Stimulated activated CD4-positive, alpha-beta T cell treated with anti-CD3 and anti-CD28 coated beads, Interleukin-15, amount 100 ng/mL, for 1 hour (primary cell): ENCODE results near the gene GDI2.
"Not testable (repeated sequence)": the region's sequence is repeated elsewhere in the genome, so short reads cannot be mapped to it uniquely, and the experiment has no call there.

Source experiments
- DNase-seq, 2 donors: peaks; one replicate each; pipeline ENCODE4 v3.0.0-alpha.2; 2020; ENCODE audit warnings: low read depth in 1 of 2, low spot score in 1 of 2

Gene GDI2

DNA sequence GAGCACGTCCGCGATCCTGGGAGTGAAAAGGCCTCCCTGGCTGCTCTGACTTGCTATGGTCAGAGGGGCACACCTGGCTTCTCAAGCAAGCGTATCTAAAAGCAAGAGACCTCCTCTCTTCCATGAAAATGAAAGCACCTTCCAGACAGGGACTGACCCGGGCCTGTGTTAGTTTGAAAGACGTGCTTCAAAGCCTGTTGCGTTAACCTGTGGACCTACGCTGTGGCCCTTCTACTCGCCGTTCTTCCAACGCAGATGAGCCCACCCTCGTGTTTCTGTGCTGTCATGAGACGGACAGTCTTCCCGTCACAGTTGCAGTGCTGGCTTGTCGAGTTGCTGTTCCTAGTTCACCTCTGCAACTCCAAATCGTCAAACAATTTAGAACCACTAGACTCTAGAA, 15.5 kb upstream of the GDI2 start:
- no peak for DNase-seq

DNA sequence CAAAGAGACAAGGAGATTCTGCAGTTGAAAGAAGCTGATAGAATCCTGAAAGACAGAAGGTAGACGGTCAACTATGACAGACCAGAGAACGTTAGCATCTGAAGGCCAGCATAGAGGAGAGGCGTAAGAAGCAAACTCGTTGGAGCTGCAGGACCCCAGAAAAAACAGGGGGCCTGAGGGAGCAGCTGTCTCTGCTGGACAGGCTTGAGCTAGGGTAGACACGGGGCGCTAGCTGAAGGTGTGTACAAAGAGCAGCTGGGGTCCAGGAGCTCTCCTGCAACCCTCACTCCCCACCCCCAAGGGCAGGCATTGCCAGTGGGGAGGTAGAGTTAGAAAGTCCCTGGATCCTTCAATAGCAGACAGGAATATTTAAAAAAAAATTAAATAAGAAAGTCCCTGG, 14.6 kb upstream of the GDI2 start:
- no peak for DNase-seq

DNA sequence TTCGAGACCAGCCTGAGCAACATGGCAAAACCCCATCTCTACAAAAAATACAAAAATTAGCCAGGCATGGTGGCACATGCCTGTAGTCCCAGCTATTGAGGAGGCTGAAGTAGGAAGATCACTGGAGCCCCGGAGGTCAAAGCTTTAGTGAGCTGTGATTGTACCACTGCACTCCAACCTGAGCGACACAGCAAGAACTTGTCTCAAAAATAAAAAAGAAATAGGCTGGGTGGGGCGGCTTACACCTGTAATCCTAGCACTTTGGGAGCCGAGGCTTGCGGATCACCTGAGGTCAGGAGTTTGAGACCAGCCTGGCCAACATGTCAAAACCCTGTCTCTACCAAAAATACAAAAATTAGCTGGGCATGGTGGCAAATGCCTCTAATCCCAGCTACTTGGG, 13.3 kb upstream of the GDI2 start:
- DNase-seq, result not testable (repeated sequence)

DNA sequence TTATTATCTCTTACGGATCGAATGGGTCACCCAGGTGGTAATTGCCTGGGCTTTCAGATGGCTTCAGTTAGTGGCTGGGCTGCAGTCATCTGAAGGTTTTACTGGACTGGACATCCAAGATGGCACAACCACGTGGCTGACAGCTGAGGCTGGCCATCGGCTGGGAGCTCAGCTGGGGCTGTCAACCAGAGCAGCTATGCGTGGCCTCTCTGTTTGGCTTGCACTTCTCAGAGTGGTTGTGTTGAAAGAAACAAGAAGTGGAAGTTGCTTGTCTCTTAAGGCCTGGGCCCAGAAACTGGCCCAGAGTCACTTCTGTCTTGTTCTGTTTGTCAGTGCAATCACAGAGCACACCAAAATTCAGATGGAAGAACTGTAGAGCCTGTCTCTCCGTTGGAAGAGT, 5.7 kb upstream of the GDI2 start:
- DNase-seq, result no peak

DNA sequence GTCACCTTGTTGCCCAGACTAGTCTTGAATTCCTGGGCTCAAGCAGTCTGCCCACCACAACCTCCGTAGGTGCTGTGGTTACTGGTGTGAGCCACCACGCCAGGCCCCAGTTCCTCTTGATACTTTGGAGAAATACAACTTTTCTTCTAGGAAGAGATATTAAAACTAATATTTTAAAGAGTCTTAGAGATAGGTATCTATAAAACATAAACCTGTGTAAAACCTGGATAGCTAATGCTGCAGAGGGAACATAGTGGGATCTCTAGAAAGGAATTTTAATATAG, 4.8 kb upstream of the GDI2 start:
- no peak for DNase-seq

DNA sequence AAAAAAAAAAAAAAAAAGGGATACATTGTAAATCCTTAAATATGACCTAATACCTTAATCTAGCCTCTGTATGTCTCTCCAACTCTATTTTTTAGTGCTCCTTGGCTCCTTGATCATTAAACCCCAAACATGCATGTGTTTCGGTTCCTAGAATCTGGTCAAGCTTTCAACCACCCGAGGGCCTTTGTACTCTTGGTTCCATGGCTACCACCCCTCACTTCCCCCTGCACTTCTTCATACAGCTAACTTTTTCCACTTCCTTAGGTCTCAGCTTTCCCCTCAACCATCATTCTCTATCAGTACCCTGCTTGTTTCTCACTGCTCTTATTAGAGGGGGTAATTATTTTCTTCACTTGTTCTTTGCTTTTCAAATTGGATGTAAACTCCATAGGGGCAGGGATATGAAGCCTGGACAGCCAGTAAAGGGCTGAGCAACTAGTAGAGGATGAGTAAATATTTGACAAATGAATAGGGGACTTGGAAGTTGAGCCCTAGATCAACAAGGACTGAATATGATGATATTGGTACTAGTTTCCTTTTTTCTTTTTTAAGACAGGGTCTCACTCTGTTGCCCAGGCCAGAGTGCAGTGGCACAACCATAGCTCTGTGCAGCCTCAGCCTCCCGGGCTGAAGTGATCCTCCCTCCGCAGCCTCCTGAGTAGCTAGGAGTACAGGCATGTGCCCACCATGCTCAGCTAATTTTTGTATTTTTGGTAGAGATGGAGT, 4.3 kb upstream of the GDI2 start:
- no peak for DNase-seq

DNA sequence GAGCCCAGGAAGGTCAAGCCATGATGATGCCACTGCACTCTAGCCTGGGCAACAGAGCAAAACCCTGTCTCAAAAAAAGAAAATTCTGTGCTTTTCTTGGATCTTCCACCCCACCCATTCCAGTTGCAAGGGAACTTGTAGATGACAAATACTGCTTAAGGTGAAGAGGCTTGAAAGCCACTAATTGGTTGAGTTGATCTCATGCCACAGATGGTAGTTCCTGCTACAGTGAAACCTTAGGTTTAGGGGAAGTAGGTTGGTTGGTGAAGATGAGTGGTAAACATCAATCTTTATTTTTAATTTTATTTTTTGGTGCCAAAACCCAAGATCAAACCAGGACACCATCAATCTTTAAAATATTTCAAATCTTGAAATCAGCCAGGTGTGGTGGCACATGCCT, 2.9 kb upstream of the GDI2 start:
- no peak for DNase-seq

DNA sequence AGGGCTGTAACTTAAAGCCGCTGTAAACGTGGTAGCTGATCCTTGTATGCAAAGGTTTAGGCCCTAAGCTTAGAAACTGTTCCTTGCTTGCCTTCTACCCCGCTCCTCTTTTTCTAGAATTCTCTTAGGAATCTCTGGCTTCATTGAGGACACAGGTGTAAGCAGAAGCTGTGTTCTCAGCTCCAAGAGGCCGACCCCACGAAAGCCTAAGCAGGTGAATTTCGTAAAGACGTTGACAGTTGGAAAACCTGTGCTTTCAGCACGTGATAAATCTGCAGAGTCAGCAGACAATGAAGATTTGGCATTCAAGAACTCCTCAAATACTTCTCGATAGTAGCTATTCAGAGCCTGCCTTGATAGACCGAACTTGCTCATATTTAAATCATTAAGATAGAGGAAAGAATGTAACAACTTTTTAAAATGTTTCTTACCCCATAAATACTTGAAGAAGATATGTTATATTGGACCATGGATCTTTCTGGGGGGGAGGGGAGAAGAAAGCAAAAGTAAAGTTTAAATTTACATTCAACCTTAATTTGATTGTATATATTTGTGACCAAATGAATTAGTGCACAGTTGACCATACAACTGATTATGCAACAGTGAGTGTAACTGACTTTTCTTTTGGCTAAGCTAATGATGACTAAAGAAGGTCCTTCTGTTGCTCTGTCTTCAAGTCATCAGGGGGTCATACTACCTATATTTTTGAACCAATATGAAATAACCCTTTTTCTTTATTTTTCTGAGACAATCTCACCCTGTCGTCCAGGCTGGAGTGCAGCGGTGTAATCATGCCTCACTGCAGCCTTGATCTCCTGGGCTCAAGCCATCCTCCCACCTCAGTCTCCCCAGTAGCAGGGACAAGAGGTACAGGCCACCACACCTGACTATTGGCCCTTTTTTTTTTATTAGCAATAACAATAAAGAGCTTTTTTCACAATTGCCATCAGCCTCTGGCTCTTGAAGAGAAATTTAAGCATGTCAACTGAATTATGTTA, 1.2 kb upstream of the GDI2 start:
- no peak for DNase-seq

DNA sequence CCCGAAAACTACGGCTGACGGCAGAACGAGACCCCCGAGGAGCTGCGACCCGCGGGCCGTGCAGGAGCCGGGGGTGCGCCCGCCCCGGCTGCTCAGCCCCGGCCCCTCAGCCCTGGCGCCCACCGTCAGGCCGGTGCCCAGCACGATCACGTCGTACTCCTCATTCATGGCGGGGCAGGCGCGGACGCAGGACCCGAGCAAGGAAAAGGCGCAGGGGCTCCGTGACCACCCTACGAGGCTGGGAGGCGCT, 218 bp downstream of the GDI2 start:
- DNase-seq, result no peak

DNA sequence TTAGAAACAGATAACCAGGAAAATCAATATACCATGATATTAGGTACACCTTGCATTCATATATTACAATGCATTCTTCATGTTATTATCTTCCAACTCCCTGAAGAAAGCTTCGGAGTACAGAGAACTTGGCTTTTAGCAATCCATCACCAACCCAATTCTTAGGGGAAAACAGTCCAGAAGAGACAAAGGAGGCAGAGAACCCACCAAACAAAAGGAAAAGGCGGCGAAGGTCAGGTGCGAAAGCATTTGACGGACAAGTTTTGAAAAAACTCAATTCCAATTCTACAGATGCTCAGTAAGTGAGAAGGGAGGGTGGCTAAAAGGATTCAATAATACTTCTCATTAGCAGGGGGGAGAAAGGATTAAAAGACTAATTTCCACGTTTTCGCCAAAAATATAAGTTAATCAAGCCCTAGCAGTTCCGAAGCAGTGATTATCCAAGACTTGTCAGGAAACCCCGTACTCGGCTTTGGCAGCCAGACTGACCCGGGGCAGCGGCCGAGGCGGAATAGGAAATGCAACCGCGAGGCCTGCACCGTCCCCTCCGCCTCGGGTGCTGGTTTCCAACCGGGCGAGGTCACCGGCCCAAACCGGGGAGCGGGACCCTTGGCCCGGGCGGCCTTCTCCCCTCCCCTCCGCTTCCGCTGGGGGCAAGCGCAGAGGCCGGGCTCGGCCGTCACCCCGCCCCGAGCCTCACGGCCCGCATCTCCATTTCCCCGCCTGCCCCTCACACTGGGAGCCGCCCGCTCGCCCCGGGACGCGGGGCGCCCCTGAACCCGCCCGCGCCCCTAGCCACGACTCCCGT, 747 bp downstream of the GDI2 start:
- DNase-seq, result peak; percentile 10 to 19

DNA sequence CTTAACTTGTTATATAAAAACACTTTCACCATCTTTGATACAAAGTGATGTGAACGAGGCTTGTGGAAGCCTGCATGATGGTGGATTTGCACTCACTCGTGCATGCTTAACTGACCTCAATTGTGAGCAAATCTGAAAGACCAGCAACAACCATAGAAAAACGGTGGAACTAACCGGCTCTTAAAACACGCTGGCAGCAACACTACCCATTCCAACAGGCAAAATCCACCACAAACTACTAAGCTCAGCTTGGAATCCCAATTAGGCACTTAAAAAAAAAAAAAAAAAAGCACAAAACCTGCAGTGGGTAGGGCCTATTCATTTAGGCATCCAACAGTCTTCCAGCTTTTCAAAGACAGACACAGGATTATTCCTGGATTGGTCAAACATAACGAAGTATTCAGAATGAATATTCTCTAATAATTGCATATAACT, 1.8 kb downstream of the GDI2 start:
- DNase-seq, result no peak

DNA sequence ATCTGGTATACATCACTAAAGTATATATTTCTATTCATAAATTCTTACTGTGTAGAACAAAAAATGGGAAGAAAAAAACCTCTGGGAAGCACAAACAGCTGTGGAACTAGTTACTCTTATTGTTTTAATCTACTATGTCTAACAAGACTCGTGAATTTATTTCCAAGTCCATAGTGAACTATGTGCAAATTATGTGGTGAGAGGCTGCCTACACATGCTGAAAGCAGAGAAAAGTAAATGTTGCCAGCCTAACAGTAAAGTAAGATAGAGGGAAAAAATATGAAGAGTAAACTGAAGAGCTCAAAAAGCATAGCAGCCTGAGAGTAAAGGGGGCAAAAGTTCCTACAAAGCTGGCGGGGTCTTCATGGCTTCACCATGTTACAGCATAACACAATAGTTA, 3.0 kb downstream of the GDI2 start:
- no peak for DNase-seq

DNA sequence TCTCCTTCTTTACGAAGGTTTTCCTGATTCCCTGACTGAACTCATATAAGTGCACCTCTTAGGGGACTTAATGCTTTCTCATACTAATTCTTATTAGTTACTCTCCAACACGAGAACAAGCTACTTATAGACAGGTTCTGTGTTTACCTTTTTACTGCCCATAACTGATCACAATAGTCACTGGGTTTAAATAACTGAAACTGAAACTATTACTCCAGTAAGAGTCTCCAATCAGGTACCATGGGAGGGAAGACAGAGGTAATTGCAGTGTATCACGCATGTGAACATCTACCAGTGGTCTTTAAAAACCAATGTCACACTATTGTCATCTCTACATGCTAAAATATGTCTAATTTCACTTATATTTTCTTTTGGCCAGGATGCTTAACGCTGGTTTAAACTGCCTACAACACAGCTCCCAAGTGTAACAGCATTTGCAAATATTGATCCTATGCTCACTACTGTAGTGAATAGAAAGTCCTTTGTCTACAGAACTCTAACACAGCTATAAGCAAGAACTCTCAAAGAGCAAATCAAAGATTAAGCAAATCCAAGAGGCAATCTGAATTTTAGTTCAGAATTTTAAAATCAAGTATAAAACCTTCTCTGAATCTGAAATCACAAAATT, 3.6 kb downstream of the GDI2 start:
- DNase-seq, result no peak

DNA sequence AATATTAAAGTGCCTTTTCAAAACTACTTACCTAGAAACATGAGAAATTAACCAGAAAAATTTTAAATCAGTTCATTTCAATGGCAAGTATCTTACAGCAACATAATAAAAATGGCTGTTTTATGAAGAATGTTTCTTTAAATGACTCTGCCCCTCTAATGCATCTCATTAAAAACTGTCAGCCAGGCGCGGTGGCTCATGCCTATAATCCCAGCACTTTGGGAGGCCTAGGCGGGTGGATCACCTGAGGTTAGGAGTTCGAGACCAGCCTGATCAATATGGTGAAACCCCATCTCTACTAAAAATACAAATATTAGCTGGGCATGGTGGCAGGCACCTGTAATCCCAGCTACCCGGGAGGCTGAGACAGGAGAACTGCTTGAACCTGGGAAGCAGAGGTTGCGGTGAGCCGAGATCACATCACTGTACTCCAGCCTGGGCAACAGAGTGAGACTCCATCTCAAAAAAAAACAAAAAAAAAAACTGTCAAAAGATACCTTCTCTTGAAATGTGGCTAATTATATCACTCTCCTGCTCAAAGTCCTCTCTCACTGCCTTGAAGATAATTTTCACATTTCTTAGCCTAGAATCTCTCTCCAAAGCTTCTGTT, 4.3 kb downstream of the GDI2 start:
- DNase-seq, result not testable (repeated sequence)

DNA sequence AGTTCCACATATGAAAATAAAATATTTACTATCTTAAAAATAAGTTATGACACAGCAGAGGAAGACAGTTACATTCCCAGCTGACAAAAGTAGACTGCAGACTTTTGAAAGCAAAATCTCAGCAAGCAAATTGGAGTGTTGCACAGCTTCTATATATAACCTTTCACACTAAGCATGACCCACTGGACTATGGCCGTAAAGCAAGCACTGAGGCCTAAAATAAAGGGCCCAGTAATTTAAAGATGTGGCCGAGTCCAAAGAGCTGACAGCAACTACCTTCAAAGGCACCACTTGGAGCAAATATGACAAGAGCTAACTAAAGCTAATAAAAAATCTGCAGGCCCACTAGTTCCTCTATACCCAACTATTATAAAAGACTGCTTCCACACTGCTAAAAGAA, 6.5 kb downstream of the GDI2 start:
- DNase-seq, result no peak

DNA sequence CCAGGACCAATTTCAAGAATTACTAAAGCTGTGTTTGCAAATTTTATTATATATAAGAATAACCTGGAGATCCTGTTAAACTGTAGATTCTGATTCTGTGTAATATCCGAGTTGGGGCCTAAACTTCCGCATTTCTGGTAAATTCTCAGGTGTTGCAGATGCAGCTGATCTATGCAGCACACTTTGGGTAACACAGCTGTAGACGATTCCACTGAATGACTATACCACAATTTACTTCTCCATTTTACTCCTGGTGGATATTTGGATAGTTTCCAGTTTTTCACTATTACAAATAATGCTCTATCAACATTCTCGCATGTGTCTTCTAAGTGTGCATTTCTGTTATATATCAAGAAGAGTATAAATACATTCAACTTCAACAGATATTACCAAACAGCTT, 7.5 kb downstream of the GDI2 start:
- no peak for DNase-seq

DNA sequence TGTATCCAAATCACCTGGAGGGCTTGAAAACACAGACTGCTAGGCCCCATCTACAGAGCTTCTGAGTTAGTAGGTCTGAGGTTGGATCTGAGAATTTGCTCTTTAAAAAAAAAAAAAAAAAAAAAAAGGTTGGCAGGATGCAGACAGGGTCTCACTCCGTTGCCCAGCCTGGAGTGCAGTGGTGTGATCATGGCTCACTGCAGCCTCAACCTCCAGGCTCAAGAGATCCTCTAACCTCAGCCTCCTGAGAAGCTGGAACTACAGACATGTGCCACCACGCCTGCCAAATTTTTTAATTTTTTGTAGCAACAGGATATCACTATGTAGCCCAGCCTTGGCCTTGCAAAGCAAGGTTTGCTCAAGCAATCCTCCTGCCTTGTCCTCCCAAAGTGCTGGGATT, 8.0 kb downstream of the GDI2 start:
- no peak for DNase-seq

DNA sequence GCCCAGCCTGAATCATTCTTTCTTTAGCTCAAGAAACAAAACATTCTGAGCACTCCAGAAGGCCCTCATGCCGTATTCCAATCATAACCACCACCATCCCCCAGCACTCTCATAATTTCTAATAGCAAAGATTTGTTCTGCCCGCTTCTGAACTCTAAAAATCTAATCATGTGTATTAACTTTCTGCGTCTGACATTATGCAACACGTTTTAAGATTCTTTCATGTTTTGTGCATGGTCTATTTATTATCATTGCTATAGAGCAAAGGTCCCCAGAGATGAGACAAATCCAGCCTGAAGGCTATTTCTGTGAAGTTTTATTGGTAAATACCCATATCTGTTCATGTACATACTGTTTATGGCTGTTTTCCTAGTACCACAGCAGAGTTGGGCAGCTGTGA, 8.8 kb downstream of the GDI2 start:
- DNase-seq, result no peak

DNA sequence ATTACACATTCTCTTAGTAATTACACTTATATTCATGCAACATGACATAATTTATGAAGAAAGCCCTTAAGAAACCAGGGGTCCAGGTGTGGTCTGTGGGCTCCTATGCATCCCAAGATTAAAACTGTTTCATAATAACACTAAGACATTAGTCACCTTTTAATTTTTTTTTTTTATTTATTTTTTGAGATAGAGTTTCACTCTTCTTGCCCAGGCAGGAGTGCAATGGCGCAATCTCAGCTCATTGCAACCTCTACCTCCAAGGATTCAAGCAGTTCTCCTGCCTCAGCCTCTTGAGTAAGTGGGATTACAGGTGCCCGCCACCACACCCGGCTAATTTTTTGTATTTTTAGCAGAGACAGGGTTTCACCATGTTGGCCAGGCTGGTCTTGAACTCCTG, 12.5 kb downstream of the GDI2 start:
- DNase-seq, result no peak

DNA sequence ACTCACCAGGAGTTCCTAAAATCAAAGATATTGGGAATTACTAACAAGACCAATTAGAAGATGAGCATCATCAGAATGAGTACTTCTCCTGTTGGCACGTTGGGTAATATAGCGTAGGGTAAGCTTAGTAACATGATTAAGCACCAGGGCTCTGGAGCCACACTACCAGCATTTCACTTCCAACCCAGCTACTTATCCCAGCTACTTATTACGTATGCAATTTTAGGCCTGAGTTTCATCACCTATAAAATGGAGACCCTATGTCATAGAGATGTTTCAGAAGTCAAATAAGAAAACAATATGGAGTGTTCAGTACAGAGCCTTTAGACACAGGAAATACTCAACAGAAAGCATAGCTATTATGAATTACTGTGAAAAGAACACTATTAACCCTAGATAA, 19.0 kb downstream of the GDI2 start:
- DNase-seq, result no peak

DNA sequence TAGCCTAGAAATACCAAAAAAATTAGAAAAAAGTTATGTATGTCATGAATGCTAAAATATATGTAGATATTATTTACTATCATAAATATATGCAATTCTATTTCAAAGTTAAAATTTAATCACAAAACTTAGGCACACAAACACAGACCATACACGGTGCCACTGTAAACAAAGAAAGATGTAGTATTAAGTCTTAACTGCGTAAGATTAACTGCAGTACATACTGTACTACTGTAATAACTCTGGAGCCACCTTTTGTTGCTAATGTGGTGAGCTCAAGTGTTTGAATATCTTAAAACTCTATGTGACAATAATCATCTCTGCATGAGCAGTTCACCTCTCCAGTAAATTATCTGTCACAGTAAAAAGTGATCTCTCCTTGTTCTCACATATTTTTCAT, 23.6 kb downstream of the GDI2 start:
- DNase-seq, result no peak
